COR-L47 (cell line): Measurements from ENCODE around the gene ZNF316.
"Not testable (repeated sequence)": the region's sequence is repeated elsewhere in the genome, so short reads cannot be mapped to it uniquely, and the experiment has no call there.

Experiments
- DNase-seq: peaks from one replicate; lab custom pipeline; 2025; lab: John Stamatoyannopoulos, UW

ZNF316 gene

GRCh38 chr7:6621195-6622133 is 15.7 kb upstream of the ZNF316 start:
- no peak for DNase-seq

GRCh38 chr7:6622134-6622710 is 14.9 kb upstream of the ZNF316 start:
- DNase-seq: no peak

- no peak for DNase-seq
Observed at GRCh38 chr7:6623589-6624245, 13.4 kb upstream of the ZNF316 start.

GRCh38 chr7:6624246-6624611 is 12.9 kb upstream of the ZNF316 start:
- no peak for DNase-seq

GRCh38 chr7:6628045-6628444 is 9.1 kb upstream of the ZNF316 start:
- peak; percentile 35 for DNase-seq

- DNase-seq: no peak
Observed at GRCh38 chr7:6630007-6630849, 6.9 kb upstream of the ZNF316 start.

- DNase-seq: no peak
Observed at GRCh38 chr7:6631605-6632004, 5.5 kb upstream of the ZNF316 start.

GRCh38 chr7:6634021-6634420 is 3.1 kb upstream of the ZNF316 start:
- DNase-seq: no peak

GRCh38 chr7:6634971-6635370 is 2.1 kb upstream of the ZNF316 start:
- DNase-seq: not testable (repeated sequence)

GRCh38 chr7:6637544-6638229 is 569 bp downstream of the ZNF316 start:
- peak; percentile 39 for DNase-seq

GRCh38 chr7:6639032-6639431 is 1.9 kb downstream of the ZNF316 start:
- DNase-seq: no peak

GRCh38 chr7:6639627-6640026 is 2.5 kb downstream of the ZNF316 start:
- no peak for DNase-seq

GRCh38 chr7:6640246-6640721 is 3.2 kb downstream of the ZNF316 start:
- no peak for DNase-seq

GRCh38 chr7:6641305-6642035 is 4.4 kb downstream of the ZNF316 start:
- no peak for DNase-seq

- DNase-seq: no peak
Observed at GRCh38 chr7:6642239-6642839, 5.2 kb downstream of the ZNF316 start.

- no peak for DNase-seq
Observed at GRCh38 chr7:6642861-6643640, 5.9 kb downstream of the ZNF316 start.

GRCh38 chr7:6643915-6644625 is 7.0 kb downstream of the ZNF316 start:
- no peak for DNase-seq

- DNase-seq: no peak
Observed at GRCh38 chr7:6644728-6645127, 7.6 kb downstream of the ZNF316 start.

GRCh38 chr7:6646465-6646864 is 9.3 kb downstream of the ZNF316 start:
- DNase-seq: no peak
